ENCODE measurements around the gene CDPF1. TPM values are rescaled to one million over a fixed set of nuclear protein-coding genes. Genes with fewer than 3 reads are reported as not detected.

The CDPF1 gene
- total RNA-seq, 1 experiment from 2014 or later: 11.2 TPM

DNA sequence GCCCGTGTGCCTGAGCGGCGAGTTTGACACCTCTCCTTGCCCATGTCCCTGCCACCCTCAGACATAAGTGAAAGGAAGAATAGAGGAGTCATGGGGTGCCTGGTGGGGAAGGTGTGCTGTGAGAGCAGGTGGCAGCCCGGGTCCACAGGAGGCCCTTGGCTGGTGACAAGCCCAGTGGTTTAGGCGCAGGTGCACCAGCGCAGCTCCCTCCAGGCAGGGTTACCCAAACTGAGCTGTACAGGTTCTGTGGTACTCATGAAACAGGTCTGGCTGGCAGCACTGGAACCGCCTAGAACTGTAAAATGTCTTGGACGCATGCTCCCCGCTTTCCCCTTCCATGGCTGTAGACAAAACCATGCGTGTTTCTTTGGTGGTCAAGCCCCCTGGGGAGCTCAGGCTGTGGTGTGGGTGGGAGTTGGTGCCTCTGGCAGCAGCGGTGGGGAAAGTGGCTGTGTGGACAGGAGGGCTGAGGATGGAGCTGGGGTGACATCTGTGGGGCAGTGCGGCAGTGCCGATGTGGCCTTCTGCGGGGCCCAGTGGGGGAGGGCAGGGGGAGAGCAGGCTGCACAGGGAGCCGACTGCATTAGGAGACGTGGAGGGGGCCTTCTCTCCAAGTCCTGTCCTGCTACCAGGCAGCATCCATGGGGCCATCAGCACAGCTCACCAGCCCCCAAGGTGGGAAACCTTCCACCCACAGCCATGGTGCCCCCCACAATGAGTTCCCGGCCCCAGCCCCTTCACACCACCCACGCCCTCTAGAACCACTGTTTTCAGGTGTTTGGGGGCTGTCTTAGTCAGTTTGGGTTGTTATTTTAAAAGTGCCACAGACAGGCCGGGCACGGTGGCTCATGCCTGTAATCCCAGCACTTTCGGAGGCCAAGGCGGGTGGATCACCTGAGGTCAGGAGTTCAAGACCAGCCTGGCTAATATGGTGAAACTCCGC, 41.0 kb upstream of the CDPF1 start:
- no TSS peak for BruUV-seq (replicated peaks)
- Histone ChIP-seq H3K9me3 (ENCODE audit: control insufficient read depth, insufficient read depth, low read depth, low read length) (no peaks in the 10 kb centered on the region), H3K4me3 (ENCODE audit: low read depth in 2 of 2, low read length in 2 of 2) (no peak overlapping the region), H3K4me1 (ENCODE audit: control insufficient read depth, insufficient read depth, low read length) (no peaks in the 10 kb centered on the region), H3K27me3 (ENCODE audit: control insufficient read depth, insufficient read depth, low read length) (no peaks in the 10 kb centered on the region), H3K27ac (ENCODE audit: low read length) (no peak overlapping the region), H3K36me3 (ENCODE audit: control insufficient read depth, insufficient read depth, low read length) (no peaks in the 10 kb centered on the region)
- ChIA-PET CTCF (interaction anchor here (0.6 kb wide), 1 partner anchor 255 kb away, joined by 10 read pairs; no protein-coding TSS in a partner anchor), POLR2A (no interaction called here)
- DNase-seq (ENCODE audit: low read depth, low spot score) (no peak), ATAC-seq (no peak)
- in situ Hi-C loops (cut with HindIII; ENCODE audit: low pct_unique_long_range_greater_than_20kb, low sequenced_read_pairs) (no loop called here), intact Hi-C loops (cut with micrococcal nuclease; ENCODE audit: unreplicated experiment) (no loop called here)
- TF ChIP-seq POLR2AphosphoS5 (IDR thresholded peaks at IDR 0.05; ENCODE audit: low read depth, low read length) (no peak), TCF7L2 (IDR thresholded peaks at IDR 0.05; ENCODE audit: low read depth, low read length) (no peak), SIN3A (IDR thresholded peaks at IDR 0.05; ENCODE audit: borderline replicate concordance, insufficient read depth, low read depth, low read length) (no peak)
- TF ChIP-seq, protein P1, sequence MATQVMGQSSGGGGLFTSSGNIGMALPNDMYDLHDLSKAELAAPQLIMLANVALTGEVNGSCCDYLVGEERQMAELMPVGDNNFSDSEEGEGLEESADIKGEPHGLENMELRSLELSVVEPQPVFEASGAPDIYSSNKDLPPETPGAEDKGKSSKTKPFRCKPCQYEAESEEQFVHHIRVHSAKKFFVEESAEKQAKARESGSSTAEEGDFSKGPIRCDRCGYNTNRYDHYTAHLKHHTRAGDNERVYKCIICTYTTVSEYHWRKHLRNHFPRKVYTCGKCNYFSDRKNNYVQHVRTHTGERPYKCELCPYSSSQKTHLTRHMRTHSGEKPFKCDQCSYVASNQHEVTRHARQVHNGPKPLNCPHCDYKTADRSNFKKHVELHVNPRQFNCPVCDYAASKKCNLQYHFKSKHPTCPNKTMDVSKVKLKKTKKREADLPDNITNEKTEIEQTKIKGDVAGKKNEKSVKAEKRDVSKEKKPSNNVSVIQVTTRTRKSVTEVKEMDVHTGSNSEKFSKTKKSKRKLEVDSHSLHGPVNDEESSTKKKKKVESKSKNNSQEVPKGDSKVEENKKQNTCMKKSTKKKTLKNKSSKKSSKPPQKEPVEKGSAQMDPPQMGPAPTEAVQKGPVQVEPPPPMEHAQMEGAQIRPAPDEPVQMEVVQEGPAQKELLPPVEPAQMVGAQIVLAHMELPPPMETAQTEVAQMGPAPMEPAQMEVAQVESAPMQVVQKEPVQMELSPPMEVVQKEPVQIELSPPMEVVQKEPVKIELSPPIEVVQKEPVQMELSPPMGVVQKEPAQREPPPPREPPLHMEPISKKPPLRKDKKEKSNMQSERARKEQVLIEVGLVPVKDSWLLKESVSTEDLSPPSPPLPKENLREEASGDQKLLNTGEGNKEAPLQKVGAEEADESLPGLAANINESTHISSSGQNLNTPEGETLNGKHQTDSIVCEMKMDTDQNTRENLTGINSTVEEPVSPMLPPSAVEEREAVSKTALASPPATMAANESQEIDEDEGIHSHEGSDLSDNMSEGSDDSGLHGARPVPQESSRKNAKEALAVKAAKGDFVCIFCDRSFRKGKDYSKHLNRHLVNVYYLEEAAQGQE (IDR thresholded peaks at IDR 0.05; ENCODE audit: insufficient read depth in 1 of 2, low read depth in 2 of 2, low read length in 1 of 2): no peak
- TF ChIP-seq, protein P2, sequence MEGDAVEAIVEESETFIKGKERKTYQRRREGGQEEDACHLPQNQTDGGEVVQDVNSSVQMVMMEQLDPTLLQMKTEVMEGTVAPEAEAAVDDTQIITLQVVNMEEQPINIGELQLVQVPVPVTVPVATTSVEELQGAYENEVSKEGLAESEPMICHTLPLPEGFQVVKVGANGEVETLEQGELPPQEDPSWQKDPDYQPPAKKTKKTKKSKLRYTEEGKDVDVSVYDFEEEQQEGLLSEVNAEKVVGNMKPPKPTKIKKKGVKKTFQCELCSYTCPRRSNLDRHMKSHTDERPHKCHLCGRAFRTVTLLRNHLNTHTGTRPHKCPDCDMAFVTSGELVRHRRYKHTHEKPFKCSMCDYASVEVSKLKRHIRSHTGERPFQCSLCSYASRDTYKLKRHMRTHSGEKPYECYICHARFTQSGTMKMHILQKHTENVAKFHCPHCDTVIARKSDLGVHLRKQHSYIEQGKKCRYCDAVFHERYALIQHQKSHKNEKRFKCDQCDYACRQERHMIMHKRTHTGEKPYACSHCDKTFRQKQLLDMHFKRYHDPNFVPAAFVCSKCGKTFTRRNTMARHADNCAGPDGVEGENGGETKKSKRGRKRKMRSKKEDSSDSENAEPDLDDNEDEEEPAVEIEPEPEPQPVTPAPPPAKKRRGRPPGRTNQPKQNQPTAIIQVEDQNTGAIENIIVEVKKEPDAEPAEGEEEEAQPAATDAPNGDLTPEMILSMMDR (IDR thresholded peaks at IDR 0.05): no peak

DNA sequence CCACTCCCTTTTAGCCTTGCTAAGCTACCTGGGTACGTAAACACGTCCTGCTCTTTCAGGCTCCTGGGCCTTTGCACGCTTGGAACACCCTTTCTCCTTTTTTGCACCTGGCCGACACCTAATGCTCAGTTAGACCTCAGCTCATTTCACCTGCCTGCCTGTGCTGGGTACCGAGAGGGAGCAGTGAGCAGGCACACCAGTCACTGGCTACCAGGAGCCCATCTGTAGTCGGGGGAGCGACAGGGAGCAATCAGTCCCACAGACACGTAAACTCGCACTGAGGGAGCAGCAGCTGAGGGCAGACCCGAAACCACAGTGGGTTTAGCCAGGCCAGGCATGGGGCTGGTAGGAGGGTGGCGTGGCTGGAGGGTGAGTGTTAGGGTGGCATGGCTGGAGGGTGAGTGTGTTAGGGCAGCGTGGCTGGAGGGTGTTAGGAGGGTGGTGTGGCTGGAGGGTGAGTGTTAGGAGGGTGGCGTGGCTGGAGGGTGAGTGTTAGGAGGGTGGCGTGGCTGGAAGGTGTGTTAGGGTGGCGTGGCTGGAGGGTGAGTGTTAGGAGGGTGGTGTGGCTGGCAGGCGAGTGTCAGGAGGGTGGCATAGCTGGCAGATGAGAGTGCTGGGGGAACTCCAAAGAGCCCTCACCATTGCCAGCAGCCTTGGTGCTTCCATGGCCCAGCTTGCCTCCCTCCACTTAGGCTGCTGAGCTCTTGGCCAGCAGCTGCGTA, 40.2 kb upstream of the CDPF1 start:
- POLR2A ChIA-PET: no interaction called here
- Histone ChIP-seq H3K4me1 (ENCODE audit: control insufficient read depth, insufficient read depth, low read length) (no peaks in the 10 kb centered on the region), H3K27ac (ENCODE audit: low read length) (no peak overlapping the region), H3K4me3 (ENCODE audit: low read depth in 2 of 2, low read length in 2 of 2) (no peak overlapping the region), H3K27me3 (ENCODE audit: control insufficient read depth, insufficient read depth, low read length) (no peaks in the 10 kb centered on the region), H3K9me3 (ENCODE audit: control insufficient read depth, insufficient read depth, low read depth, low read length) (no peaks in the 10 kb centered on the region), H3K36me3 (ENCODE audit: control insufficient read depth, insufficient read depth, low read length) (no peaks in the 10 kb centered on the region)
- TF ChIP-seq SIN3A (IDR thresholded peaks at IDR 0.05; ENCODE audit: borderline replicate concordance, insufficient read depth, low read depth, low read length): no peak
- no peak for TF ChIP-seq POLR2AphosphoS5 (IDR thresholded peaks at IDR 0.05; ENCODE audit: low read depth, low read length)
- DNase-seq (ENCODE audit: low read depth, low spot score) (no peak), ATAC-seq (no peak)
- BruUV-seq (replicated peaks): no TSS peak
- in situ Hi-C loops (cut with HindIII; ENCODE audit: low pct_unique_long_range_greater_than_20kb, low sequenced_read_pairs): no loop called here
- CTCF ChIA-PET: interaction anchor here (0.6 kb wide), 1 partner anchor 255 kb away, joined by 10 read pairs; no protein-coding TSS in a partner anchor
- intact Hi-C loops (cut with micrococcal nuclease; ENCODE audit: unreplicated experiment): no loop called here

All from Panc1 (cell line).